NCI-H146 (cell line): ENCODE results near the gene PSMB8.

Experiments used
- DNase-seq: peaks from one replicate; lab custom pipeline; 2025; lab: John Stamatoyannopoulos, UW

PSMB8 gene

DNA sequence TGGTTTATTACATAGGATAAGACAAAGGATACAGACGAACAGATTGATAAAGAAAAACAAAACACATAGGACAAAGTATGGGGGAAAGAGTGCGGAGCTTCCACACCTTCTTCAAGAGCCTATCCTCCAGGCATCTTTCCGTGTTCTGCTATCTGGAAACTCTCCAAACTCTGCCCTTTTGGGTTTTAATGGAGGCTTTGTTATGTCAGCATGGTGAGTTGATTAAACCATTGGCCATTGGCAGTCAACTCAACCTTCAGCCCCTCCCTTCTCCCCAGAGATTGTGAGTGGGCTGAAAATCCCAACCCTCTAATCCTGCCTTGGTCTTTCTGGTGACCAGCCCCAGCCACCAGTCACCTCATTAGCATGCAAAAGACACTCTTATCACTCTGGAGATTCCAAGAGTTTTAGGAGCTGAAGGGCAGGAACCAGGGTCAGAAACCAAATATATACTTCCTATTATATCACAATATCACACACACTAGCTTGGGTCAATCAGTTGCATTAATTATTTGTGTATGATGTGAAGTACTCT lies 50.9 kb downstream of the PSMB8 start:
- no peak for DNase-seq
